ENCODE measurements around the gene LNX1. TPM values are rescaled to one million over a fixed set of nuclear protein-coding genes. Genes with fewer than 3 reads are reported as not detected.

LNX1 gene
- total and polyA plus RNA-seq, 7 donors, result 2.3 to 7.9 (median 4.6) TPM

GRCh38 chr4:53571936-53572599 lies 19.2 kb downstream of the LNX1 start:
- Histone ChIP-seq H3K9me3 (no peaks in the 10 kb centered on the region), H3K27me3 (no peaks in the 10 kb centered on the region), H3K27ac (no peak overlapping the region), H3K4me3 (no peak overlapping the region), H3K4me1 (peaks cover 0 to 8% (median 0%) of the 10 kb centered on the region in 4 donors), H3K36me3 (no peaks in the 10 kb centered on the region)
- DNase-seq, result no peak
- intact Hi-C loops (cut with DNase I), result no loop called here
- TF ChIP-seq EP300 (IDR thresholded peaks at IDR 0.05), result no peak
- no peak for TF ChIP-seq POLR2A (IDR thresholded peaks at IDR 0.05)
- TF ChIP-seq, protein P1, sequence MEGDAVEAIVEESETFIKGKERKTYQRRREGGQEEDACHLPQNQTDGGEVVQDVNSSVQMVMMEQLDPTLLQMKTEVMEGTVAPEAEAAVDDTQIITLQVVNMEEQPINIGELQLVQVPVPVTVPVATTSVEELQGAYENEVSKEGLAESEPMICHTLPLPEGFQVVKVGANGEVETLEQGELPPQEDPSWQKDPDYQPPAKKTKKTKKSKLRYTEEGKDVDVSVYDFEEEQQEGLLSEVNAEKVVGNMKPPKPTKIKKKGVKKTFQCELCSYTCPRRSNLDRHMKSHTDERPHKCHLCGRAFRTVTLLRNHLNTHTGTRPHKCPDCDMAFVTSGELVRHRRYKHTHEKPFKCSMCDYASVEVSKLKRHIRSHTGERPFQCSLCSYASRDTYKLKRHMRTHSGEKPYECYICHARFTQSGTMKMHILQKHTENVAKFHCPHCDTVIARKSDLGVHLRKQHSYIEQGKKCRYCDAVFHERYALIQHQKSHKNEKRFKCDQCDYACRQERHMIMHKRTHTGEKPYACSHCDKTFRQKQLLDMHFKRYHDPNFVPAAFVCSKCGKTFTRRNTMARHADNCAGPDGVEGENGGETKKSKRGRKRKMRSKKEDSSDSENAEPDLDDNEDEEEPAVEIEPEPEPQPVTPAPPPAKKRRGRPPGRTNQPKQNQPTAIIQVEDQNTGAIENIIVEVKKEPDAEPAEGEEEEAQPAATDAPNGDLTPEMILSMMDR (IDR thresholded peaks at IDR 0.05), result no peak
- no peak for TF ChIP-seq POLR2AphosphoS5 (IDR thresholded peaks at IDR 0.05)
- WGBS, 2 donors, result 90% methylated on average over 5 of the region's 5 CpGs

GRCh38 chr4:53563824-53564223 lies 27.5 kb downstream of the LNX1 start:
- Histone ChIP-seq H3K27ac (no peak overlapping the region), H3K4me3 (no peak overlapping the region), H3K4me1 (no peaks in the 10 kb centered on the region), H3K27me3 (no peaks in the 10 kb centered on the region), H3K9me3 (no peaks in the 10 kb centered on the region), H3K36me3 (no peaks in the 10 kb centered on the region)
- 74 to 87% methylated on average over 4 of the region's 4 CpGs for WGBS, 2 donors
- DNase-seq, result no peak
- TF ChIP-seq POLR2AphosphoS5 (IDR thresholded peaks at IDR 0.05) (no peak), EP300 (IDR thresholded peaks at IDR 0.05) (no peak), POLR2A (IDR thresholded peaks at IDR 0.05) (no peak)
- TF ChIP-seq, protein P1 (IDR thresholded peaks at IDR 0.05), result no peak
- intact Hi-C loops (cut with DNase I), result no loop called here

- H3K9me3 ChIP-seq, result no peaks in the 10 kb centered on the region
- no peaks in the 10 kb centered on the region for H3K27me3 ChIP-seq
- TF ChIP-seq POLR2AphosphoS5 (IDR thresholded peaks at IDR 0.05), result no peak
- TF ChIP-seq POLR2A (IDR thresholded peaks at IDR 0.05), result no peak
- TF ChIP-seq, protein P1 (IDR thresholded peaks at IDR 0.05), result no peak
- TF ChIP-seq EP300 (IDR thresholded peaks at IDR 0.05), result no peak
- intact Hi-C loops (cut with DNase I), result no loop called here
- WGBS, 2 donors, result 62 to 67% methylated on average over 2 of the region's 2 CpGs
- no peaks in the 10 kb centered on the region for H3K36me3 ChIP-seq
- DNase-seq, result no peak
- H3K27ac ChIP-seq, result no peak overlapping the region
- no peak overlapping the region for H3K4me3 ChIP-seq
- H3K4me1 ChIP-seq, result no peaks in the 10 kb centered on the region
Measured at GRCh38 chr4:53562409-53562808, 28.9 kb downstream of the LNX1 start.

- Histone ChIP-seq H3K27ac (no peak overlapping the region), H3K9me3 (no peaks in the 10 kb centered on the region), H3K27me3 (no peaks in the 10 kb centered on the region), H3K4me3 (no peak overlapping the region), H3K36me3 (no peaks in the 10 kb centered on the region), H3K4me1 (peaks cover 0 to 6% (median 0%) of the 10 kb centered on the region in 4 donors)
- 88 to 91% methylated on average over 3 of the region's 3 CpGs for WGBS, 2 donors
- no peak for TF ChIP-seq POLR2A (IDR thresholded peaks at IDR 0.05)
- TF ChIP-seq POLR2AphosphoS5 (IDR thresholded peaks at IDR 0.05), result no peak
- no peak for TF ChIP-seq EP300 (IDR thresholded peaks at IDR 0.05)
- TF ChIP-seq, protein P1 (IDR thresholded peaks at IDR 0.05), result no peak
- intact Hi-C loops (cut with DNase I), result no loop called here
- DNase-seq, result no peak
Measured at GRCh38 chr4:53559021-53559620, 32.2 kb downstream of the LNX1 start.

Measured in sigmoid colon (tissue), 7 donors.